ENCODE measurements around the gene ZNF488.

GRCh38 chr10:47325303-47326291 lies 58.5 kb downstream of the ZNF488 start:
- TF ChIP-seq CTCF (conservative IDR thresholded peaks at IDR 0.05 in 1 of 2, IDR thresholded peaks at IDR 0.05 in 1 of 2; ENCODE audit: low read depth in 1 of 2, low read length in 2 of 2) (no peak), EZH2 (IDR thresholded peaks at IDR 0.05; ENCODE audit: low read length, missing control alignments) (no peak)
